ENCODE data around the gene PEX11B. TPM values are rescaled to one million over a fixed set of nuclear protein-coding genes. Genes with fewer than 3 reads are reported as not detected.

PEX11B gene
- total and polyA plus RNA-seq, 2 of the 4 experiments (the other 2 are of a cell fraction) = 15.4 to 24.3 TPM

DNA sequence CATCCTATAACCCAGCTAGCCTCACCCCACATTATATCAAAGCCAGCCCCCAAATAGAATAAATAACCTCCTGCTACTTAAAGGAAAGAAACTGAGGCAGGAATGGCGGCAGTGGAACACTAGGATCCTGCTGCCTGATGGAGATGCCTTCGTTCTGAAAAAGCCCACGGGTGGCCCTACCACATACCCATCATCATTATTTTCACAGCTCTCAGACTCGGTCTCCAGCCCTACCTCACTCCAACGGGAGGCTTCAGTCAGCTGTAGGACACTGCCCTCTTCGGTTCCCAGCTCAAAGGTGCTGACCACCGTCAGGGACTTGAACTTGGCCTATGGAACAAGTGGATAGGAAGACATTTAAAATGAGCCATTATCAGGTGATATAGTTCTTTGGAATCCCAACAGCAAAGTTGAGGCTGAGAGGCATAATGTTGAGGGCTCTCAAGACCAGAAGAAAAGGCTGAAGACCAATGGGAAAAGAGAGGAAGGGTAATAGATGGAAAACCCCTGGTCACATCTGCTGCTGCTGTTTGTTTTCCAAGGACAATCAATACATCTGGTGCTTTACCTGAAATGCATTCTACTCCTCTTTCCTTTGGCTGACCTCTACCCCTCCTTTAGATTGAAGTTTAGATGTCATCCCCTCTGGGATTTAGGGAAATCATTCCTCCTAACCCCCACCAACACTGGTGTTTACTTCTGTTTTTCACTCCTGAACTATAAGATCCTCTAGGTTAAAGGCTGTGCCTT, 25.0 kb downstream of the PEX11B start:
- Histone ChIP-seq H3K4me2 (ENCODE audit: low read depth, low read length) (no peak overlapping the region), H4K8ac (ENCODE audit: low read depth in 2 of 2, low read length in 2 of 2) (peak overlapping the region; percentile 85 to 92; a peak in 2 of 4 replicates), H3K56ac (ENCODE audit: extremely low read depth, insufficient read depth, low read length) (no peak overlapping the region; the same call in 1 of the 2 replicates), H2AK5ac (ENCODE audit: low read depth, low read length) (peak overlapping the region; percentile 71), H3K18ac (ENCODE audit: low read depth, low read length) (no peak overlapping the region), H3K9me3 (ENCODE audit: control insufficient read depth, insufficient read depth, low read length) (no peaks in the 10 kb centered on the region), H2BK15ac (ENCODE audit: low read depth, low read length) (peak overlapping the region; percentile 76; the same call in 1 of the 3 replicates), H2BK20ac (ENCODE audit: low read depth, low read length) (peak overlapping the region; percentile 89), H3K79me1 (ENCODE audit: low read depth in 1 of 2, low read length in 2 of 2) (peaks cover 0 to 4% of the 10 kb centered on the region in 2 experiments; a peak in 1 of 4 replicates), H2AFZ (replicated peaks; ENCODE audit: low read length, poor library complexity) (peak overlapping the region; percentile 19), H3K23ac (ENCODE audit: low read depth, low read length) (no peak overlapping the region), H4K20me1 (ENCODE audit: insufficient read depth, low read length) (no peaks in the 10 kb centered on the region), H3K36me3 (ENCODE audit: control insufficient read depth, insufficient read depth, low read length) (no peaks in the 10 kb centered on the region), H3K4me1 (ENCODE audit: control insufficient read depth, insufficient read depth, low read length) (peaks cover 12% of the 10 kb centered on the region), H3K27ac (ENCODE audit: insufficient read depth, low read length) (no peak overlapping the region), H3K4ac (ENCODE audit: low read depth, low read length) (peak overlapping the region; percentile 96), H3K14ac (replicated peaks; ENCODE audit: low read depth, low read length) (peak overlapping the region; percentile 93), H4K91ac (ENCODE audit: insufficient read depth, low read depth, low read length) (peak overlapping the region; percentile 92), H4K5ac (ENCODE audit: low read depth, low read length) (peak overlapping the region; percentile 31; the same call in 1 of the 2 replicates), H2BK5ac (ENCODE audit: low read depth, low read length, poor library complexity, severe bottlenecking) (peak overlapping the region; percentile 88), H3K27me3 (ENCODE audit: control insufficient read depth, insufficient read depth, low read length) (no peaks in the 10 kb centered on the region), H2AK9ac (replicated peaks; ENCODE audit: low read depth, low read length, poor library complexity) (peak overlapping the region; percentile 90), H3K9ac (ENCODE audit: low read depth, low read length) (no peak overlapping the region), H3K4me3 (ENCODE audit: insufficient read depth, low read depth, low read length) (no peak overlapping the region), H3K9me1 (ENCODE audit: insufficient read depth, low read length) (peaks cover 15% of the 10 kb centered on the region), H2BK120ac (ENCODE audit: low read depth, low read length) (peak overlapping the region; percentile 95)
- 92% methylated on average over 5 of the region's 7 CpGs; no CpG with 5 or more reads in 1 of the 2 experiments for WGBS, 2 experiments (ENCODE audit: extremely low coverage in 2 of 2, insufficient read length in 1 of 2)
- POLR2A ChIA-PET (ENCODE audit: unreplicated experiment) = interaction anchor here (0.5 kb wide), 1 partner anchor 88 kb away, joined by 3 read pairs; no protein-coding TSS in a partner anchor
- ATAC-seq (ENCODE audit: low read depth) = no peak
- CTCF ChIA-PET = interaction anchor here (1.2 to 2.5 kb wide), 6 partner anchors 15 to 124 kb away, joined by 3 to 24 read pairs (median 8); partner anchors contain the start of genes ITGA10 and NUDT17
- TF ChIP-seq MAFK (IDR thresholded peaks at IDR 0.05; ENCODE audit: low read depth, low read length) (no peak), RCOR1 (IDR thresholded peaks at IDR 0.05; ENCODE audit: insufficient replicate concordance, low read length) (no peak), RFX5 (IDR thresholded peaks at IDR 0.05; ENCODE audit: low read depth, low read length) (no peak), MAZ (IDR thresholded peaks at IDR 0.05; ENCODE audit: borderline replicate concordance, low read depth, low read length) (no peak), MXI1 (IDR thresholded peaks at IDR 0.05; ENCODE audit: borderline replicate concordance, low read depth, low read length) (no peak), RAD21 (IDR thresholded peaks at IDR 0.05; ENCODE audit: low read length) (no peak), SMC3 (IDR thresholded peaks at IDR 0.05; ENCODE audit: low read depth, low read length) (no peak), FOS (IDR thresholded peaks at IDR 0.05; ENCODE audit: low read depth, low read length) (no peak), CEBPB (IDR thresholded peaks at IDR 0.05; ENCODE audit: low read depth, low read length) (no peak)
- intact Hi-C loops (cut with micrococcal nuclease) = loop anchor here (2.0 to 10.0 kb wide), 2 partner anchors 25 to 61 kb away; partner anchors contain the start of genes LIX1L and PEX11B
- DNase-seq = no peak
- dilution Hi-C loops (cut with HindIII; ENCODE audit: low sequenced_read_pairs, unreplicated experiment) = no loop called here
- in situ Hi-C loops (cut with MboI; ENCODE audit: low sequenced_read_pairs) = no loop called here
- no TSS peak for BruUV-seq (replicated peaks)

All from IMR-90 (cell line).